Left renal pelvis (tissue), 4 donors: ENCODE measurements around the gene KCTD16. TPM values are rescaled to one million over a fixed set of nuclear protein-coding genes. Genes with fewer than 3 reads are reported as not detected.

Experiments
- DNase-seq, 4 donors: peaks; one replicate each; pipeline ENCODE4 v3.0.0-alpha.2; 2013; ENCODE audit warnings: low read depth in 4 of 4, low spot score in 3 of 4
- polyA plus RNA-seq, 4 donors: library from polyadenylated mRNA; unstranded; fragments of 120-200 nt; gene quantifications; one replicate each; pipeline ENCODE4 v1.2.1, GENCODE V29; 2013; ENCODE audit not compliant: insufficient read length in 4 of 4

The KCTD16 gene
- polyA plus RNA-seq, 4 donors: 0.60 to 2.8 (median 2.4) TPM

DNA sequence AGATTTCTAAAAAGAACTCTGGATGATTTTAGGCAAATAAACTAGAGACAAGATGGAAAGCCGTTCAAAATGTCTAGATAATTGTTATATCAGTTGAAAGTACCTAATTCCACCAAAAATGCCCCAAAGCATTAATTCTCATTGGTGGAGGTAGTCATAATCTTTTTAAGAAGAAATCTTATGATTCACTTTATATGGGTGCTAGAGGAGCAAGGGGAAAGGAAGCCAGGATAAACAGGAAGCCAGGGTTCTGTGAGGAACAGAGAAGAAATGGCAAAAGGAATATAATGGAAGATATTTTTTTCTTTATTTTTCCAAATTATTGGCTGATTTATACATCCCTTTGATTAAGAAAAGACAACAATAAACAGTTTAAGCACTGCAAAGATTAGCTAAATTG, 8.0 kb upstream of the KCTD16 start:
- no peak for DNase-seq

DNA sequence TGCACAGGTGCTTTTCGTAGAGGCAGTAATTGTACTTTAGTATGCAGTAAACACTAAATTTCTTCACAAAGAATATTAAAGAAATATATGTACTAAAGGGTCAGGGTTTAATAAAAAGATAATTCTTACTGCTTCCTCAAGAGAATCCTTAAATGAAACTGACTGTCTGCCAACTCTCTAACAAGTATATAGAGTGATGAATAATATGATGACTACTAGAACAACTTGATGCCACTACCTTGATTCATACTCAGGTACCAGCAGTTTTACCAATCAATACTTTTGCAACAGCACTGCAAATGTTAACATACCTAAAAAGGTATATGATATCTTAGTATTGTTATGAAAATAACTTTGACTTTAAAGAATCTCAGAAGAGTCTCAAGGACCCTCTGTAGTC, 4.0 kb upstream of the KCTD16 start:
- no peak for DNase-seq

DNA sequence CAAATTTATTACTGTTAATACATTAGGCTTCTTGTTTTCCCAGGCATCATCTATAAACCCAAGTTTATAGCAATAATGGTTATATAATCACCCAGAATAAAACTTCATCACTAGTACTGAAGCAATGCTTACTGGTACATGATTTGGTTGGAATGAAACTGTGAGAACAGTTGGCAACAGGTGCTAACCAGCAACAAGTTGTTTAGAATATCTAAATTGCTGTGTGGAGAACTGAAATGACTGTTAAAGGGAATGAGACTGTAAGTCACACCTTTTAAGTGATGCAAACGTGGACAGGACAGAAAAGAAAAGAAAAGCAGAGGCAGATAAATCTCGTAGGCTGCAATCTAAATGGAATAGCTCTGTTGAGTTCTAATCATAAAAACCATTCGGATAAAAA, 2.7 kb upstream of the KCTD16 start:
- no peak for DNase-seq

DNA sequence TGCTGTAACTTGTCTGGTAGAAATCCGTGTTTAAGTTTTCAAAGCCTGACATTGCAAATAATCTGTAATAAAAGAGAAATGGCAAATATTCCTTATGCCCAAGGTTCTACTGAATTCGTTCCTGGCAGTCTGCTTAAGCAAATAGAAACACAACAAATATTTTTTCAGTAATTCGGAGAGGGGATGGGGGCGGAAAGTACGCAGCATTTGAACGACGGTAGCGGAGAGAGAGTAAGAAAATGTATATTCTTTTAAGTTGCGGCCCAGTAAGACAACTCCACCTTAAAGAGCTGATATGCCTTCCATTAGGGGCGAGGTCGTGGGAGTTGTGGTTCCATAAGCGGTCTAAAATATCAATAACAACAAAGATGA, 783 bp upstream of the KCTD16 start:
- no peak for DNase-seq

DNA sequence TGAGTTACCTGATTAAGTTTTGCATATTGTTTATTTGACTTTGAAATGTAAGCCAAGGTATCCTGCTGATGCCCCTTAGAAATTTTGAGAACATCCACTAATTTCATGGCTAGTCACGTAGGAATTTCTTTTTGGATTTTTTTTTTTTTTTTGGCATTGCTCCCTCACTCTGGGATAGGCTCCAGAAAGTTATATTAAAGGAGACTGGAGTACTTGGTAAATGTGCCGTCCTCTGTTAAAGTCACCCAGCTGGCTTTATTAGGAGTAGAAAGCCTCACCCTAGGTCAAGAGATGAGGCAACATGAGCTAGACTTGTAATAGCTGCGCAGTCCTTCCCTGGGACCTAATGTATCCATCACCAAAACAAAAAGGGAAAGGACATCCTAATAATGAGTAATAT, 3.1 kb downstream of the KCTD16 start:
- no peak for DNase-seq

DNA sequence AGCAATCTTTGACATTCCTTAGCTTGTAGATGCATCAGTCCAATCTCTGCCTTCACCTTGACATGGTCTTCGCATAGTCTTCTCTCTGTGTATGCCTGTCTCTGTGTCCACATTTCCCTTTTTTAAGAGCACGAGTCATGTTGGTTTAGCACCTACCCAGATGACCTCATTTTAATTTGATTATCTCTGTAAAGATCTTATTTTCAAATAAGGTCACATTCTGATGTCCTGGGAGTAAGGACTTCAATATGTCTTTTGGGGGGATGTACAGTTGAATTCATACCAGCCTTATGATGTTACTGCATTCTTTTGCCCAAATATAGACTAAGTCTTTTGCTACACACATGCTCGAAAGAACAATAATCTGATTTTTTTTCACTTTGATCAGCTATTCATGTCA, 6.9 kb downstream of the KCTD16 start:
- DNase-seq: no peak

DNA sequence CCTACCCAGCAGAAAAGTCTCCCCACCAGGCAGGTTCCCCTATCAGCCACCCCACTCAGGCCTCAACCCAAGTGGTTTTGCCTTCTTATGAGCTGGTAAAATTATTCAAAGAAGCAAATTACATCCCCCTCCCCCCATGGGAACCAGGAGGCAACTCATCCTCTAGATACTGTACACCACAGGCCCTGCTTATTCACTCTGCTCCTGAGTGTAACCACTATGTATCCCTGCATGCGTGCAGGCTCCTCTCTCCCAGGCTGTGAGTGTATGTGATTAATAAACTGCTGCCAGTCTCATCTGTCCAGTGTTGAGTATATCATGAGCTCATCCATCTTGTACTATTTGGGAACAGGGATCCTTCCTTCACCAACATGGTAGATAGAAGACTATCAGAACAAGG, 8.6 kb downstream of the KCTD16 start:
- DNase-seq: no peak

DNA sequence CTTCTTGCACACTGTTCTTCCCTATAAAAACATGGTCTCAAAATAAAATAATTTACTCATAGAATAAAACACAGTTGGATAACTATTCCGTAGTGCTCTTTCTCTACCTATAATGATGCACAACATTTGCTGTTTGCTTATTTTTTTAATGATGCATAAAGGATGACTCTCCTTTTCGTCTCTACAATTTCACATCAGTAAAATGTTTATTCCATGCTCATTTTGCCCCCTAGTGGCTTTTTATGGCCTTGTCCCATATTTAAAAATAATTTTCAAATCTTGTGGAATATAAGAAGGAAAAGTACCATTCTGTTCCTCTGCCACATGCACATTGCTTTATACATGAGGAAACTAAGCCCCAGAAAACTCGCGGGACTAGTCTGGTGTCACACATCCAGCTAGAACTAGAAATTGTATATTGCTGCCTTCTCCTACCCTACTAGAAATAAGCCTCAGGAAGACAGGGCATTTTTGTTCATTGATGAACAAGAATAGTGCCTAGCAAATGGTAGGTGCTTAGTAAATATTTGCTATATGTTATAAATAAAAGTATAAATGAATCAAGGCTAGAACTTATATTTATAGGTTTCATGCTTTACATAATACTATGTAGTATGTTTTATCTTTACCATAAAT, 12.7 kb downstream of the KCTD16 start:
- no peak for DNase-seq

DNA sequence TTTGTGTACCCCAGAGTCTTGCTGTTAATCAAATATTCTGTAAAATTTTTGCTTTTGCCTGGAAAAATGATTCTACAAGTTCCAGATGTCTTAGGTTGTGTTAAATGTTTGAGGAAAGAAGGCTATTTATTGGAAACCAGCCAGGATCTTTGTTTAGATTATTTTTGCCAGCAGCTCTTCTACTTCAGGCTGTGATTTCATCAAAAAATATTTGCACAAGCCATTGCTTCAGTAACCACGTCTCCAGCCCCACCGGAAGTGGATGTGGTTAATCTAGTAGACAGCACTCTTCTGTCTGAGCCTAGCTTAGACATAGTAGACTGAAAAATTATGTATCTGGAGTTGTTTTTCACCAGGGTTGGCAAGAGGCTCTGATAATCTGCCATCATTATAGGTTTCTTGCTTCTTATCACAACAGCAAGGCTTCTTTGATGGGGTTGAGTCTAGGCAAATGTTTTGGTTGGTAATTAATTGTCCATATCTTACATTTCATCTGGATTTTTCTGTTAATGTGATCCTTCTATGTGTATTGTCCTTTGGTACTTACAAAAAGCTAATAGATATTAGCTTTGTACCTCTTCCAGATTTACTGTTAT, 17.1 kb downstream of the KCTD16 start:
- DNase-seq: peak in 1 of 4 donors; percentile 42

DNA sequence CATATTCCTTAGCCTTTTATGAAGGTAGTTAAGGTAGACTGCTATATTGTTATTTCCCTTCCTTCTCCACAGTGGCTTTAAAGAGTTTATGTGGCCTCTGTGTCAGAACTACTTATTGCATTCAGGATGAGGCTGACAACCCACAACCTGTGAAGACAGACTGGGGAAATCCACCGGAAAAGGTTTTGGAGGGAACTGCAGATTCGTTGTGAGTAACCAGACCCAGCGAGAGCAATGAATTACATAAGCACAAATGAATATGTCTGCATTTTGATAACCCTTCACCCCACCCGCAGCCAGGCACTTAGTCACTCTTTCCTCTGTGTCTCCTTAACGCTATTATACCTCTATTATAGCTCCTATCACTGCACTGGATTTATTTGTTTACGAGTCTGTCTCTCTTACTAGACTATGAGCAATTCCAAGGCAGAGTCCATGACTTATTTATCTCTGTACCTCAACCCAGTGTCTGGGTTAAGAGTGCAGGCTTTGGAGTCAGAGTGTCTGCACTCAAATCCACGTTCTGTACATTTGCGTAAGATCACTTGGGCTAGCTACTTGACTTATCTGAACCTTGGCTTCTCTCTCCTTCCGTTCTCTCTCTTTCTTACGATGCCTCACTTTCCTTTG, 19.2 kb downstream of the KCTD16 start:
- DNase-seq: no peak

DNA sequence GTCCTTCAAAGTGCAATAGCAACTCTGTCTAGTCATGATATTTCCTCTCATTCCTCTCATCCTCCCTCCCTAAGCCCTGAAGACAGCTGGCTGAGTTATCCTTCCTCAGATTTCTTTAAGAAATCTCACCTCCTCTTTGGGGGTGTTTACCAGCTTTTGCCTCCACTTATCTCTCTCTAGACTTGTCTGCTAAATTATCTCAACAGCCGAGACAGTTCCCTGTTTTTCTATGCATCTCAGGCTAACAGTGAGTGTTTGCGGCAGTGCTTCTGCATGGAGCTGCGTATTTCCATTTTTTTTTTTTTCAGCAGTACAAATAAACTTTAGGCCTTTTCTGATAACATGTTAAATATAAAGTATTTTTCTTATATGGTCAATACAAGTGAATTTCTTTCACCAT, 20.9 kb downstream of the KCTD16 start:
- DNase-seq: no peak

DNA sequence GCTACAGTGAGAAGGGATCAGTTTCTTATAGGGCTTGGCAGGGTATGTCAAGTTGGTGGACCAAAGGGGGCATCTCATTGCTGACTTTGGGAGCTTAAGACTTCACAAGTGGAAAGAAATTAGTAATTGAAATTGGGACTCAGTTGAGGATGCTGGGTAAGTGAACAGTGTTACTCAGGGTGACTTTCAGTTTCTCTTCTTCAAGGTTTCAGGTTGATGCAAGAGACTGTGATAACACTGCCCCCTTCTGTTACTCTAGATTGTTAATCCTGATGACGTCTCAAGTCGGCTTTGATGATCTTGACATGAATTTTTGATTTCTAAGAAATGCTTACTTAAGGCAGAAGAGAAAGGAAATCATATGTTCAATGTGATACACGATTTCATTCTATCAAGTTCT, 21.3 kb downstream of the KCTD16 start:
- DNase-seq: no peak

DNA sequence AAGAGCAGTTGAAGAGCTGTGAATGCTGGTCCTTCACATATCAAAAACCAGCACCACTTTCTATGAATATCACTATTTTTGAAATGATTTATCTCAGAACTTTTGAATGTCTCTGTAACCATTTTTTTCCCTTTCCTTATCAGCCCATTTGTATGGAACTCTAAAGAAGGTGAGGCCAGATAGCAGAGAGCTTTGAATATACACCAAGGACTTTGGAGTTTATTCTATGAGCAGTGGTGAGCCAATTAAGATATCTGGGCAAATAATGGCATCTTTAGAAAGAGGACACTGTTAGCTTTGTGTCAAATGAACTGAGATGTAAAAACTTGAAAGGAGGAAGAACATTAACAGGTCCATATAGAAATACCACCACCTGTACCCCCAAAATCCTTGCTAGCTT, 22.0 kb downstream of the KCTD16 start:
- no peak for DNase-seq

DNA sequence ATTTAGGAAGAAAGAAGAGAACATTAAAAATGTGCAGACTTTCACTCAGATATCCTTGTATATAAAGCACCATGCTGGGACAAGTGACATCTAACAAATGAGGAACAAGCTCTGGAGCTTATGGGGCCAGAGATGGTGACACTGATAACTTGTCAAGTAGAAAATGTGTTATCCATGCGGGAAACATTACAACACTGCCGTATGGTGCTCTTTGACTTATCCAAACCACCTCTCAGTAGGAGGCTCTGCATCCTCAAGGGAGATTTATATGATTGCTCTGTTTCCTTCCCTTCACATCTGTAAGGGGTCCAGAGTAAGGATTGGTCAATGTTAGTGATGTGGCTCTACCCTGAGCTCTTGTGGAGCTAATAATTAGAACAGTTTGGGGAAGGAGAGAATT, 23.5 kb downstream of the KCTD16 start:
- DNase-seq: no peak

DNA sequence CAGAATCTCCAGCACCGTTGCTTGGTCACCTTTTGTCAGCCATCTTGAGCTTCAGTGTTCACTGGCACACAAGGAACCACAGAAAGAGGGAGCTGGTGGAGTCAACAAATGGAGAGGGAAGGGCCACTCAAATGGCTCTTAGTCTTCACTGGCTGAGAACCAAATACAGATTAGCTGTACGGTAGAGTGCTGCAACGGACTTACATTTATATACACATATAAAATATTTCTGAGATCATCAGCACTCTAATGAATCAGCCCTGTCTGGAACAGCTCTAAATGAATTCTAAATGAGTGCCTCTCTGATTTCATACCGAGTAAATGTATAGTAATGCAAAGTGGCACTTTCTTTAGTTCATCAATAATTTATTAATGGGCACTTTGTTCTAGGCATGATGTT, 24.8 kb downstream of the KCTD16 start:
- DNase-seq: no peak

DNA sequence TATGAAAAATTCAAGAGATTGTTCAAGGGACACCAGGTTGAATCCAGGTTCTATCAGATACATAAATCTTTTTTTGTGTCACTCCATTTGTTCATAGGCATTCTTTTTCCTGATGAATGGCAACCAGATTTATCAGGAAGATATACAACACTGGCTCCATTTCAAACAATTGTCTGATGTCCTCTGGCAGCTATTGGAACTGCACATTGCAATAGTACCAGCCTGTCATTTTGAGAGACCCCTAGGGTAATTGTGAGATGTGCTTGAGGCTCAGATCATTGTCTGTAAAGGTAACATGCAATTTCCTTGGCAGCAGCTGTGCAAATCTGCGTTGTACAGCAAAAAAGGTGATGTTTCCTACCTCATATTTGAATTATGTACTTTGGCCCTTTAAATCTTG, 25.9 kb downstream of the KCTD16 start:
- DNase-seq: no peak

DNA sequence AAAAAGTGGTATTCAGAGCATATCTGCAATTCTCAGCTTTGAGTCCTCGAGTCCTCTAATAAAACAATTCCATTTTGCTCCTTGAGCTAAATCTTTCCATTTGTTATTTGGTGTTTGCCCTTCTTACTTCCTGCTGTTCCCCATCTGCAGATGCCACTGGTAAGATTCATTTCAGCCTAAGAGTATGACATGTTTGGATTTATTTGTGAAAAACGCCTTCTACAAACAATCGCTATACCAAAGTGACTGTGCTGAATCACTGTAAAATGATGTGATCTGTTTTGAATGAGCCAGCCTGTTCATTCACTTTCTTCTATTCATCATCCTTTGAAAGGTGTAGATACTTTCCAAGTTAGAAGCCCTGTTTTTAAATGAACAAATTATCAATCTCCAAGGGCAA, 27.7 kb downstream of the KCTD16 start:
- DNase-seq: no peak

DNA sequence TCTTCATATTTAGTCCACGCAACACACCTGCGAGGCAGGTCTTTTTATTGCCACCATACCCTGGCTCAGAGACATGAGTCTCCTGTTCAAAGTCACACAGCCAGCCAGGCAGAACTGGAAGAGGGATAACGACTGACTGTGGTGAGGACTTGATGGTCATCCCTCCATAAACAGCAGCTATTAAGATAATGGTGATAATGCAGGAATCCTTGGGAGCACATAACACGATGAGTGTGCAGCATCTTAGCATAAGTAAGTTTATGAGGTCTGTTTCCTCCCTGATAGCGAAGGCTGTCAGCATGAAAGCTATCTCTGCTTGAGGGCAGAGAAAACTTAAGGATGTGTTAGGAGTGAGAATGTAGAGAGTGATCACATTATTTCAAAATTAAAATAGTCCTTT, 30.9 kb downstream of the KCTD16 start:
- no peak for DNase-seq

DNA sequence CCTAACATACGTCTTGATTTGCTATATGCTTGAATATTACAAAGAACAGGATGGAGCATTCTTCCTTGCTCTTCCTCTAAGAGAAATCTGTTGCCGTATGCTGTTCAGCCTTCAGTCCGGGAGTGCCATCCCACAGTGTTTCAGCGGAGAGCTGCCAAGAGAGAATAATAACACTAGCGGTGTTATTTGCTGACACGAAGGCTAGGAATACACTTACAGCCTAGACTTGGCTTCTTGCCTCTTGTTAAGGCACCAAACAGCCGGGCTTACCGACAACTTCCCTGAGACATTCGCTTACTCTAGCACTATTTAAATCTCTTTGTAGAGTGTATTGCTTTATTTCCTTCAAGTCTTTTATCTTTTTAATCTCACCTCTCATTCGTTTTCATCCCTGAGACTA, 31.4 kb downstream of the KCTD16 start:
- DNase-seq: no peak

DNA sequence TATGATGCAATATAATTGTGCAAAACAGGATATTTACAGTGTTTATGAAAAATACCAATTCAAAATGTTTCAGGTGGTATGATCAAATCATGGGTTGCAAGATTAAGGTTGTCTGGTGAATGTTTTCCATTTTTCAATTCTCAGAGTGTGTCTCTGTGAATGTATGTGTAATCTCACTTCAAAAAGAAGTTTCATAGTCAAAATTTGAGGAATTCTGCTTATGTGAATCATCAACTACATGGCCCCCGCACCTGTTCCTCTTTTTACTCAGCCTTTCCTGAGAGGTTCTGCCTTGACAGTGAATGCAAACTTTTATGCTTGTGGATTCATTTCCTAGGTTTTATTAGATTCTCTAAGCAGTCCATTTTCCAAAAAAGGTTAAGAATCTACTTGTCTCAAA, 32.1 kb downstream of the KCTD16 start:
- DNase-seq: no peak

DNA sequence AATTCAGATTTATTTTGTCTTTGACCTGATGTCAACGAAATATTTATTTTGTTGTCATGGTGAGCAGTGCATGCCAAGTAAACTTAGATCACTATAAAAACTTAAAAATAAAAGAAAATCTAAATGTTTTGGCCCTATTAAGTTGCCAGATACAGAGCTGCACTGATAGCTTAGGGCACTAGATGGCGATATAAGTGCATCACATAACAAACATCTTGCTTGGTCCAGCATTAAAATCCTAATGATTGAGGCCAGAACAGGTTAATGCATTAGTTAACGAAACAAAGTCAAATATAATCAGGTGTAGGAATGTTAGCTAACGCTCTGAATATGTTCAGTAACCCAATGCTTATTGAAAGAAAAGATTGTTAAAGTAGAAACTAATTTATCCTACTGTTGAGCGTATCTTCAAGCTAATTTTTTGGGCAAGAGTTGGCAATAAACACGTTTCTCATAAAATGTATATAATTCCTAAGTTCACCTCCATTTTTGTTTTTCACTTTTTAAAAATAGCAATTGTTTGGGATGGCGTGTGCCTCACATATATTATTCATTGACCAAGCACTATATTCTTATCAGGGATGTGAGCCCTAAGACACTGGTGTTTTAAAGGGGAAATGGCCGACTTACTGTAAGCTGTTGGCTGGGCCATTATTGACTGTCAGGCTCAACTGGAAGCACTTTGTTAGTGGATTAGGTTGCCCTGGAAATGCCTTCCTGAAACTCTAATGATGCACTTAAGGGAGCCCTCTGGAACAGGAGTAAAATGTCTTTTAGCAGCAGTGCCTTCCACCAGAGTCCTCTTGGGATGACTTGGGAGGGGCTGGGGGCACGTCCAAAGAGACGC, 33.3 kb downstream of the KCTD16 start:
- DNase-seq: peak in 1 of 4 donors; percentile 69

DNA sequence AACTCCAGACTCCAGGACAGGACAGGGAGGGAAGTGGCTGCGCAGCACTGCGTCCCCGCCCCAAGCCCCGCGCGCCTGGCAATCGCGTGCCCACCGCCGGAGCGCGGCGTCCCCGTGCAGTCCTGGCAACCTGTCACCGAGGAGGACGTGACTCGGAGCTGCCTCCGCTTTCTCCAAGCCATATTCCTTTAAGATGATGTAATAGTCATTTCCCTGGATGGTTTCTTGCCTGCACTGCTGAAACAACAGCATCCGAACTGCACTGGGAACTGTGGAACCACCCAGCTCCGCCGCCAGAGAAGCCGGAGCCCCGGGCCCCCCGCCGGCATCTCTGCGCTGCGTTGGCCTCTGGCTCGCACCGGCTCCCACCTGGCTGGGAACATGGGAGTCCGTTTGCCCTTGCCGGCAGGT, 34.5 kb downstream of the KCTD16 start:
- DNase-seq: no peak
